K562 (cell line): ENCODE measurements around the gene NABP1. TPM values are rescaled to one million over a fixed set of nuclear protein-coding genes. Genes with fewer than 3 reads are reported as not detected.
A peak's percentile ranks its signal among the peaks of the same experiment; 100 is the strongest.

Experiments used
- BCOR ChIP-seq: fragments of 450-650 bp; IDR thresholded peaks from 2 replicates; pipeline ENCODE4 v1.6.1; 2016
- E2F6 ChIP-seq, 2 experiments: IDR thresholded peaks; 2 replicates each; pipeline ENCODE4 v1.6.1; 2011; ENCODE audit warnings: borderline replicate concordance in 1 of 2, control low read depth in 1 of 2, low read depth in 1 of 2, low read length in 1 of 2, mild to moderate bottlenecking in 1 of 2, mixed read lengths in 1 of 2, moderate library complexity in 1 of 2; ENCODE audit not compliant: insufficient read depth in 1 of 2, insufficient read length in 1 of 2, poor library complexity in 1 of 2, severe bottlenecking in 1 of 2; ENCODE audit errors: extremely low read depth in 1 of 2
- GTF2F1 ChIP-seq: IDR thresholded peaks from 2 replicates; pipeline ENCODE4 v1.6.1; 2011; ENCODE audit warnings: low read depth, low read length, improper control_type of control experiment
- HNRNPH1 ChIP-seq: fragments of 200-400 bp; formaldehyde crosslinking; optimal IDR thresholded peaks from 2 replicates; pipeline ENCODE3; 2017; ENCODE audit warnings: low read depth, mild to moderate bottlenecking, low read length, moderate library complexity
- POLR2AphosphoS2 ChIP-seq: IDR thresholded peaks from 2 replicates; pipeline ENCODE4 v1.6.1; 2012; ENCODE audit warnings: low read length, improper control_type of control experiment
- STAT6 ChIP-seq: sonication (generic); formaldehyde crosslinking; IDR thresholded peaks from 2 replicates; pipeline ENCODE4 v1.8.1; 2023; ENCODE audit warnings: mild to moderate bottlenecking, missing genetic modification reagents
- TCF15 ChIP-seq: fragments of 250-450 bp; sonication (Bioruptor Pico); IDR thresholded peaks from 2 replicates; pipeline ENCODE4 v1.8.0; 2022; ENCODE audit warnings: moderate library complexity, mild to moderate bottlenecking, inconsistent platforms
- THRA ChIP-seq: fragments of 450-650 bp; IDR thresholded peaks from 2 replicates; pipeline ENCODE4 v1.6.1; 2017; ENCODE audit warnings: mild to moderate bottlenecking, moderate library complexity
- TRIM25 ChIP-seq: fragments of 450-650 bp; IDR thresholded peaks from 2 replicates; pipeline ENCODE4 v1.7.0; 2016; ENCODE audit warnings: borderline replicate concordance
- ZNF561 ChIP-seq: fragments of 450-650 bp; formaldehyde crosslinking; conservative IDR thresholded peaks from 2 replicates; pipeline ENCODE4 v1.4.0; 2020; ENCODE audit warnings: mild to moderate bottlenecking, moderate library complexity
- polyA plus RNA-seq, 8 experiments: library from polyadenylated mRNA; depleted of rRNA in 4 of 8; stranded (reverse) in 5 of 8; unstranded in 3 of 8; fragments of >200 nt; fragmentation: Nextera tagmentation in 2 of 8; fragmentation: Illumina TruSeq in 1 of 8; extraction: Ambion mirVana in 2 of 8; extraction: Trizol in 1 of 8; gene quantifications; 2 replicates each; pipeline versions ENCODE4 v1.2.1 to v1.2.3, GENCODE V29; 2011 to 2014; ENCODE audit warnings: inconsistent platforms in 1 of 8, missing spikeins in 1 of 8
- total RNA-seq, 7 experiments: library from RNA; depleted of rRNA in 6 of 7; stranded (reverse); fragments of >200 nt in 6 of 7; fragmentation: Illumina TruSeq in 2 of 7; extraction: Trizol in 2 of 7; gene quantifications; 2 replicates each; pipeline versions ENCODE4 v1.2.1 to v1.2.3, GENCODE V29; 2011 to 2021; ENCODE audit warnings: low replicate concordance in 1 of 7
- TF ChIP-seq, protein P1 (sequence below): fragments of 450-650 bp; IDR thresholded peaks from 2 replicates; pipeline ENCODE4 v1.6.1; 2018; ENCODE audit not compliant: partially characterized antibody
- TF ChIP-seq, protein P2 (sequence below), 2 experiments: fragments of 450-650 bp; conservative IDR thresholded peaks; 2 replicates each; pipeline ENCODE4 v1.6.1; 2017; ENCODE audit warnings: mild to moderate bottlenecking in 2 of 2, moderate library complexity in 2 of 2

NABP1 gene
- total and polyA plus RNA-seq, 9 of the 15 experiments (the other 6 are each of a cell fraction or from before 2014, with no cell fraction given): 12.8 to 44.0 (median 20.2) TPM

GRCh38 chr2:191677646-191678436 lies at the start of gene NABP1 (continued):
- TF ChIP-seq, protein P1, sequence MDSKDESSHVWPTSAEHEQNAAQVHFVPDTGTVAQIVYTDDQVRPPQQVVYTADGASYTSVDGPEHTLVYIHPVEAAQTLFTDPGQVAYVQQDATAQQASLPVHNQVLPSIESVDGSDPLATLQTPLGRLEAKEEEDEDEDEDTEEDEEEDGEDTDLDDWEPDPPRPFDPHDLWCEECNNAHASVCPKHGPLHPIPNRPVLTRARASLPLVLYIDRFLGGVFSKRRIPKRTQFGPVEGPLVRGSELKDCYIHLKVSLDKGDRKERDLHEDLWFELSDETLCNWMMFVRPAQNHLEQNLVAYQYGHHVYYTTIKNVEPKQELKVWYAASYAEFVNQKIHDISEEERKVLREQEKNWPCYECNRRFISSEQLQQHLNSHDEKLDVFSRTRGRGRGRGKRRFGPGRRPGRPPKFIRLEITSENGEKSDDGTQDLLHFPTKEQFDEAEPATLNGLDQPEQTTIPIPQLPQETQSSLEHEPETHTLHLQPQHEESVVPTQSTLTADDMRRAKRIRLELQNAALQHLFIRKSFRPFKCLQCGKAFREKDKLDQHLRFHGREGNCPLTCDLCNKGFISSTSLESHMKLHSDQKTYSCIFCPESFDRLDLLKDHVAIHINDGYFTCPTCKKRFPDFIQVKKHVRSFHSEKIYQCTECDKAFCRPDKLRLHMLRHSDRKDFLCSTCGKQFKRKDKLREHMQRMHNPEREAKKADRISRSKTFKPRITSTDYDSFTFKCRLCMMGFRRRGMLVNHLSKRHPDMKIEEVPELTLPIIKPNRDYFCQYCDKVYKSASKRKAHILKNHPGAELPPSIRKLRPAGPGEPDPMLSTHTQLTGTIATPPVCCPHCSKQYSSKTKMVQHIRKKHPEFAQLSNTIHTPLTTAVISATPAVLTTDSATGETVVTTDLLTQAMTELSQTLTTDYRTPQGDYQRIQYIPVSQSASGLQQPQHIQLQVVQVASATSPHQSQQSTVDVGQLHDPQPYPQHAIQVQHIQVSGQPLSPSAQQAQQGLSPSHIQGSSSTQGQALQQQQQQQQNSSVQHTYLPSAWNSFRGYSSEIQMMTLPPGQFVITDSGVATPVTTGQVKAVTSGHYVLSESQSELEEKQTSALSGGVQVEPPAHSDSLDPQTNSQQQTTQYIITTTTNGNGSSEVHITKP: no peak
- no peak for TF ChIP-seq THRA
- TF ChIP-seq ZNF561 (CRISPR knock-in tag): no peak
- TF ChIP-seq POLR2AphosphoS2: peak; percentile 91; the same call in 1 of the 2 replicates
- TF ChIP-seq BCOR: peak; percentile 46
- no peak for TF ChIP-seq STAT6 (CRISPR knock-in tag)
- TF ChIP-seq, protein P2, sequence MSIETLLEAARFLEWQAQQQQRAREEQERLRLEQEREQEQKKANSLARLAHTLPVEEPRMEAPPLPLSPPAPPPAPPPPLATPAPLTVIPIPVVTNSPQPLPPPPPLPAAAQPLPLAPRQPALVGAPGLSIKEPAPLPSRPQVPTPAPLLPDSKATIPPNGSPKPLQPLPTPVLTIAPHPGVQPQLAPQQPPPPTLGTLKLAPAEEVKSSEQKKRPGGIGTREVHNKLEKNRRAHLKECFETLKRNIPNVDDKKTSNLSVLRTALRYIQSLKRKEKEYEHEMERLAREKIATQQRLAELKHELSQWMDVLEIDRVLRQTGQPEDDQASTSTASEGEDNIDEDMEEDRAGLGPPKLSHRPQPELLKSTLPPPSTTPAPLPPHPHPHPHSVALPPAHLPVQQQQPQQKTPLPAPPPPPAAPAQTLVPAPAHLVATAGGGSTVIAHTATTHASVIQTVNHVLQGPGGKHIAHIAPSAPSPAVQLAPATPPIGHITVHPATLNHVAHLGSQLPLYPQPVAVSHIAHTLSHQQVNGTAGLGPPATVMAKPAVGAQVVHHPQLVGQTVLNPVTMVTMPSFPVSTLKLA (conservative IDR thresholded peaks at IDR 0.05): peak; percentile 69 to 76
- peak; percentile 18 to 64 for TF ChIP-seq E2F6 (IDR thresholded peaks at IDR 0.05; ENCODE audit: borderline replicate concordance in 1 of 2, extremely low read depth in 1 of 2, insufficient read depth in 1 of 2, insufficient read length in 1 of 2, low read depth in 1 of 2, low read length in 1 of 2, poor library complexity in 1 of 2, severe bottlenecking in 1 of 2)
- no peak for TF ChIP-seq HNRNPH1
- TF ChIP-seq TRIM25: no peak
- peak; percentile 90 for TF ChIP-seq GTF2F1
- TF ChIP-seq TCF15 (CRISPR knock-in tag): no peak
